ENCODE measurements around the gene LPIN1. TPM values are rescaled to one million over a fixed set of nuclear protein-coding genes. Genes with fewer than 3 reads are reported as not detected.
A peak's percentile ranks its signal among the peaks of the same experiment; 100 is the strongest.
"Not testable (repeated sequence)": the region's sequence is repeated elsewhere in the genome, so short reads cannot be mapped to it uniquely, and the experiment has no call there.

The LPIN1 gene
- total RNA-seq, 1 donor from 2014 or later: 12.1 TPM

DNA sequence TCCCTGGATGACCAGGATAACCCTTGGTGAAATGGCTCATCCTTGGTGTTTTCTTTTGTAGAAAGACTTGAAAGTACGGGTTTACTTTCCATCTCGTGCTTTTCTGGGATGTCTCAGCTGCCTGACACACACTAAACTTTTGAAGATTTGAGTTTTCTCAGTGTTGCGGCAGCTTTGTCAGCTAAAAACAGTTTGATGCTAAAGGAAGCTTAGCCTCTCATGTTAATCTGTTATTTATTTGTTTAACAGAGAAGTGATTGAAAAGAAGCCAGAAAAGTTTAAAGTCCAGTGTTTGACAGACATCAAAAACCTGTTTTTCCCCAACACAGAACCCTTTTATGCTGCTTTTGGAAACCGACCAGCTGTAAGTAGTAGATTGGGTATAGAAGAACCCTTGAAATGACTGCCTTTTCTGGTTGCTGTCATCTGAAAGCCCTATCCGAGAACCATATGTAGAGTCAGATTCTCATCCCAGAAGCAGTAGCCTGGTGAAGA, 72.8 kb downstream of the LPIN1 start:
- TF ChIP-seq, protein P1, sequence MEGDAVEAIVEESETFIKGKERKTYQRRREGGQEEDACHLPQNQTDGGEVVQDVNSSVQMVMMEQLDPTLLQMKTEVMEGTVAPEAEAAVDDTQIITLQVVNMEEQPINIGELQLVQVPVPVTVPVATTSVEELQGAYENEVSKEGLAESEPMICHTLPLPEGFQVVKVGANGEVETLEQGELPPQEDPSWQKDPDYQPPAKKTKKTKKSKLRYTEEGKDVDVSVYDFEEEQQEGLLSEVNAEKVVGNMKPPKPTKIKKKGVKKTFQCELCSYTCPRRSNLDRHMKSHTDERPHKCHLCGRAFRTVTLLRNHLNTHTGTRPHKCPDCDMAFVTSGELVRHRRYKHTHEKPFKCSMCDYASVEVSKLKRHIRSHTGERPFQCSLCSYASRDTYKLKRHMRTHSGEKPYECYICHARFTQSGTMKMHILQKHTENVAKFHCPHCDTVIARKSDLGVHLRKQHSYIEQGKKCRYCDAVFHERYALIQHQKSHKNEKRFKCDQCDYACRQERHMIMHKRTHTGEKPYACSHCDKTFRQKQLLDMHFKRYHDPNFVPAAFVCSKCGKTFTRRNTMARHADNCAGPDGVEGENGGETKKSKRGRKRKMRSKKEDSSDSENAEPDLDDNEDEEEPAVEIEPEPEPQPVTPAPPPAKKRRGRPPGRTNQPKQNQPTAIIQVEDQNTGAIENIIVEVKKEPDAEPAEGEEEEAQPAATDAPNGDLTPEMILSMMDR (IDR thresholded peaks at IDR 0.05; ENCODE audit: insufficient read depth, low read length, severe bottlenecking): no peak
- peaks cover 11% of the 10 kb centered on the region for H3K36me3 ChIP-seq (ENCODE audit: control insufficient read depth, insufficient read depth, low read length)

DNA sequence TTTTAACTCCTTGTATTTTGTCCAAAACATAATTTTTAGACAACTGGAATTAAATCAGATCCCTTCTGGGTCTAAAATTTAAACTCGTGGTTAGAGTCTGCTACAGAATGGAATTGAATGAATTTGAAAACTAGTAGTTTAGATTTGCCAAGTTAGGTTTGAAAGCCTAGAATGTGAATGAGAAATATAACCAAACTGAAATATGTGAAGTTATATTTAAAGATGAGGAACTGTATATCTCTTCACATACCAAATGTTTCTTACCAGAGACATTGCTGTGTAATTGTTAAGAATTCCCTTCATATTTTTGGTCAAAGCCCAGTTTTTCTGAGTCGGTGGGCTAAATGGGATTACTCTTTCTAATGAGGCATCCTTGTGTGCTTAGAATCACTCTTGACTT, 74.2 kb downstream of the LPIN1 start:
- Histone ChIP-seq H3K27me3 (ENCODE audit: control insufficient read depth, insufficient read depth, low read length) (no peaks in the 10 kb centered on the region), H3K4me3 (ENCODE audit: low read depth, low read length) (no peak overlapping the region), H3K36me3 (ENCODE audit: control insufficient read depth, insufficient read depth, low read length) (peaks cover 5% of the 10 kb centered on the region)
- TF ChIP-seq, protein P1 (IDR thresholded peaks at IDR 0.05; ENCODE audit: insufficient read depth, low read length, severe bottlenecking): no peak
- DNase-seq (ENCODE audit: low read depth) (no peak), FAIRE-seq (no peak)

More for the DNA sequence above, 72.8 kb downstream of the LPIN1 start:
- H3K4me3 ChIP-seq (ENCODE audit: low read depth, low read length): no peak overlapping the region
- DNase-seq (ENCODE audit: low read depth) (no peak), FAIRE-seq (no peak)
- H3K27me3 ChIP-seq (ENCODE audit: control insufficient read depth, insufficient read depth, low read length): no peaks in the 10 kb centered on the region

DNA sequence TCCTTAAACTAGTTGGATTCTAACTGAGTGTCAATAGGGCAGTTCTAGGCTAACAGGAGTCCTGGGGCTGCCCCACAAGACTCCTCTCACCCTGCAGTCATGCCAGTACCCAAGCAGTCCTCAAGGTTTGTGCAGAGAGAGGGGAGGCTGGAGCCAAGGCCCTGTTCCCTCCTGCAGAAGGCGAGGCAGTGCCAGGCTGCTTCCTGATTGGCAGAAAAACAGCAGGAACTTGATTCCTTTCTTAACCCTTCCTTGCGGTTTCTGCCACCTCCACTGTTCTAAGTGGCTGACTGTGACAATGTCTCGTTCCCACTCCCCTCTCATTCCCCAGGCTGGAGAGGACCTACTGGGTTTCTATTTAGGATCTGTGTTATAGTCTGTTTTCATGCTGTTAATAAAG, 75.3 kb downstream of the LPIN1 start:
- TF ChIP-seq, protein P1 (IDR thresholded peaks at IDR 0.05; ENCODE audit: insufficient read depth, low read length, severe bottlenecking): no peak
- Histone ChIP-seq H3K4me3 (ENCODE audit: low read depth, low read length) (no peak overlapping the region), H3K27me3 (ENCODE audit: control insufficient read depth, insufficient read depth, low read length) (no peaks in the 10 kb centered on the region), H3K36me3 (ENCODE audit: control insufficient read depth, insufficient read depth, low read length) (peaks cover 2% of the 10 kb centered on the region)
- no peak for DNase-seq (ENCODE audit: low read depth)
- no peak for FAIRE-seq

DNA sequence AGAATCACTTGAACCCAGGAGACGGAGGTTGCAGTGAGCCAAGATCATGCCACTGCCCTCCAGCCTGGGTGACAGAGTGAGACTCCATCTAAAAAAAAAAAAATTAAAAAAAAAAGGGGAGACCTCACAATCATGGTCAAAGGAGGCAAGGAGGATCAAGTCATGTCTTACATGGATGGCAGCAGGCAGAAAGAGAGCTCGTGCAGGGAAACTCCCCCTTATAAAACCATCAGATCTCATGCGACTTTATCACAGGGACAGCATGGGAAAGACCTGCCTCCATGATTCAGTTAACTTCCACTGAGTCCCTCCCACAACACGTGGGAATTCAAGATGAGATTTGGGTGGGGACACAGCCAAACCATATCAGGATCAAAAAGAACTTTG, 75.9 kb downstream of the LPIN1 start:
- H3K36me3 ChIP-seq (ENCODE audit: control insufficient read depth, insufficient read depth, low read length); FAIRE-seq: not testable (repeated sequence)

DNA sequence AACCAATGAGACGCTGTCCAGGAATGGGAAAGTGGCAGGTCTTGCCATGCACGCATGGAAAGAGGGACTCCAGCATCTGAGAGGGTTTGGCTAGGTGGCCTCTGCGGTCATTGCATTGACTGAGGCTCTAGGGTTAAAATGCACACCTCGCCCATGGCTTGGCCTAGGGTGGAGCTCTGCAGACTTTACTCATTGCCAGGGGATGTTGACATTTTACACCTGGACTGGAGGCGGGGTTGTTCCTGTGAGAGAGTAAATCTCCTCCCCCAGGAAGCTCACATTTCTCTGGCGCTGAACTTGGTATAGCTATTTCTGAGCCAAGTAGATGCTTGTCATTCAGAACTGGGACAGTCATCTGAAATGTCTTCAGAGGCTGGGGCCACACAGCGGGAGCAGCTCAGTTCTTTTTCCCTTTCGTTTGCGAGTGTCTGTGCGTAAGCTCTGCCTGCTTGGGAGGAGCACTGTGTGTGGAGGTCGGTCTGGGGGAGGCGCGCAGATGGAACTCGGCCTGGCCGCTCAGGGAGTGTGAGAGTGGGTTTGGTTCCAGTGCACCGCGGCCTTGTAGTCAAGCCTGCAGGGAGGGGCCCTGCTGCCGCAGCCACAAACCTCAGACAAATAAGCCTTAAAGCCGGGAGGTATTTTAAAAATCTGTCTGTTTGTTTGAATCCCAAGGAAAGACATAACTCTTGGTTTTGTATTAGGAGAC, 76.5 kb downstream of the LPIN1 start:
- DNase-seq (ENCODE audit: low read depth) (peak; percentile 82), FAIRE-seq (peak; percentile 75)
- TF ChIP-seq, protein P1 (IDR thresholded peaks at IDR 0.05; ENCODE audit: insufficient read depth, low read length, severe bottlenecking): no peak
- H3K27me3 ChIP-seq (ENCODE audit: control insufficient read depth, insufficient read depth, low read length): no peaks in the 10 kb centered on the region
- peaks cover 2% of the 10 kb centered on the region for H3K36me3 ChIP-seq (ENCODE audit: control insufficient read depth, insufficient read depth, low read length)
- no peak overlapping the region for H3K4me3 ChIP-seq (ENCODE audit: low read depth, low read length)

More for the DNA sequence above, 75.9 kb downstream of the LPIN1 start:
- not testable (repeated sequence) for H3K4me3 ChIP-seq (ENCODE audit: low read depth, low read length); H3K27me3 ChIP-seq (ENCODE audit: control insufficient read depth, insufficient read depth, low read length); DNase-seq (ENCODE audit: low read depth)

DNA sequence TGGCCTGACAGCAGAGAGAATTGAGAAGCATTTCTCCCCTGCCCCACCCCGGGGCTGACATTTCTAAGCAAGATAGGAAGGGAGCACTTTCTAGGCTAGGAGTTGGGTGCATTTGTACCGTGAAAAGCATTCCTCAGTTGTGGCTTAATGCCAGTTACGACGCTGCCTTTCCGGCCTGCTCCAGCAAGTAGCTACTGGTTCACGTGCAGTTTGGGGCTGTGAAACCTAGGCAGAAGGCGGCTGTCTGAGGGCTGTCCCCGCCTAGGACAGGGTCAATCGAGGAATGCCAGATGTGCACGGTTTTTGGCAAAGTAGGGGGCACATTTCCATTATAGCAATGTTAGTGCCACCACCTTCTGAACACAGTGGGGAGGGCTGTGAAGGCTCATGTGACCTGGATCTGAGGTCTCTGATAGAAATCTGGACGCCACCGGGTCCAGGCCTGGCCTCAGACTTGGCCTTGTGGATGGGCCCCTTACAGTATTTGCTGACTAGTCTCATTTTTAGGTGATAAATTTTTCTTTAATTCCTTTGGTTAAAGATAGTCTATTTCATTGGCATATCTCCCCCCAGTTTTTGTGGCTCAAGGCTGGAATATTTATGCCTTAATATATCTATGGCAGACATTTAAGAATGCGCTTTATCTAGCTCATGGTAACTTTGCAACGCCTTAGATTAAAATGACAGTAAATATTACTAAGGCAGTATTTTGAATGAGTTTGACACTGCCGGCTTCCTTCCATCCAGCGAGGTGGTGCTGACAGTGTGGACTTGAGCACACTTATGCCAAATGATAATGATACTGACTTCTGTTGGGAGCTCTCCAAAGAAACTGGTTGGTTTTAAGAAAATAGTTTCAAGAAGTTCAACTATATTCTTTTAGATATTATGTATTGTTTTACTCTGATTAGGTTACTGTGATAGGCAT, 78.7 kb downstream of the LPIN1 start:
- FAIRE-seq: no peak
- Histone ChIP-seq H3K27me3 (ENCODE audit: control insufficient read depth, insufficient read depth, low read length) (no peaks in the 10 kb centered on the region), H3K4me3 (ENCODE audit: low read depth, low read length) (no peak overlapping the region), H3K36me3 (ENCODE audit: control insufficient read depth, insufficient read depth, low read length) (peaks cover 2% of the 10 kb centered on the region)
- TF ChIP-seq, protein P1 (IDR thresholded peaks at IDR 0.05; ENCODE audit: insufficient read depth, low read length, severe bottlenecking): no peak
- peak; percentile 67 for DNase-seq (ENCODE audit: low read depth)

Measured in bronchial epithelial cell (primary cell).